GDM1 (cell line): Measurements from ENCODE around the gene IGF2BP3.
A peak's percentile ranks its signal among the peaks of the same experiment; 100 is the strongest.

Experiments used
- DNase-seq: peaks from one replicate; lab custom pipeline; 2025; lab: John Stamatoyannopoulos, UW

IGF2BP3 gene

DNA sequence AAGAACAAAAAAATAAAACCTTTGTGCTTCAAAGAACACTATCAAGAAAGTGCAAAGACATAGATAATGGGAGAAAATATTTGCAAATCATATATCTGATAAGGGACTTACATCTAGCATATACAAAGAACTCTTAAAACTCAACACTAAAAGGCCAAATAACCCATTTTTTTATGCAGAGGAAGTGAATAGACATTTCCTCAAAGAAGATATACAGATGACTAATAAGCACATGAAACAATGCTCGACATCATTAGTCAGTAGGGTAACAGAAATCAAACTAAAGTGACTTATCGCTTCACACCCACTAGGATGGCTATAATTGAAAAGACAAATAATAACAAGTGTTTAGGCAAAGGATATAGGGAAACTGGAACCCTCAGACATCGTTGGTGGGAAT is 93.2 kb downstream of the IGF2BP3 start:
- no peak for DNase-seq

DNA sequence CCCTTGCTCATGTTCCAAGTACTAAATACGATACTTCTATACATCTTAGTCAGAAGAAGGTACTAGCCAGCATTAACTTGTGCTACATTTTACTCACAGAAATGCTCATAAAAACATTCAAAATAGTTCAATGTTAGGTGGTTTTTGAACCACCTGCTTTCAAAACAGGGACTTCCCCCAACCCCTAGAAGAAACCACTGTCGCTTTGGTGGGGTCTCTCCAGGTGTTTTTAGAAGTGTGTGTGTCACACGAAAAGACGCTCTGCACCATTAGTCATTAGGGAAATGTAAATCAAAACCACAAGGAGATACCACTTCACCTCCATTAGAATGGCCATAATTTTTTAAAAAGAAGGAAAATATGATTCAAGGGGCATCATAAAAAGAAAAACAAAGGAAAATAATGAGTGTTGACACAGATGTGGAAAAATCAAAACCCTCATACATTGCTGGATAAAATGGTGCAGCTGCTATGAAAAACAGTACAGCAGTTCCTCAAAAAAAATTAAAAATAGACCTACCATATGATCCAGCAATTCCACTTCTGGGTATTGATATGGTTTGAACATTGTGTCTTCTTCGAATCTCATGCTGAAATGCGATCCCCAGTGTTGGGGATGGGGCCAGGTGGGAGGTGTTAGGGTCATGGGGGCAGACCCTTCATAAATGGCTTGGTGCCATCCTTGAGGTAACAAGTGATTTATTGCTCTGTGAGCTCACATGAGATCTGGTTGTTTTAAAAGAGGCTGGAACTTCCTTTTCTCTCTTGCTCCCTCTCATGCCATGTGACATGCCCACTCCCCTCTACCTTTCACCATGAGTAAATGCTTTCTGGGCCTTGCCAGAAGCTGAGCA is 96.9 kb downstream of the IGF2BP3 start:
- peak; percentile 25 for DNase-seq

GRCh38 chr7:23372611-23373010 is 97.7 kb downstream of the IGF2BP3 start:
- no peak for DNase-seq

DNA sequence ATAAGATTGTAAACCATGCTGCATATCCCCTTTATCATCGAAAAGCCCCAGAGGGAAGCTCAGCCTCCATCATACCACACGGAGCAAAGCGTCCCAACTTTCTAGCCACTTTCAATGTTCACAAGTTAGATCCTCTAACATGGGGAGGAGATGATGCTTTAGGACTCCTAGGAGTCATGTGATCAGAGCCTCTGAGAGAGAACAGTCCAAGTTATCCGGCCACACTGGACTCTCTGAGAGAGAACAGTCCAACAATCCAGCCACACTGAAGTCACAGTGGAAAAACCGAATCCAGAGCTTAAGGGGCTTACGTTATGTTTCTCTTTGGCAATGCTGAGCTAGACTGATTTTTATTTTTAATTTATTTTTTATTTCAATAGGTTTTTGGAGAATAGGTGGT is 98.6 kb downstream of the IGF2BP3 start:
- DNase-seq = no peak

- DNase-seq = no peak
Observed at GRCh38 chr7:23369695-23370404, 100.4 kb downstream of the IGF2BP3 start.

DNA sequence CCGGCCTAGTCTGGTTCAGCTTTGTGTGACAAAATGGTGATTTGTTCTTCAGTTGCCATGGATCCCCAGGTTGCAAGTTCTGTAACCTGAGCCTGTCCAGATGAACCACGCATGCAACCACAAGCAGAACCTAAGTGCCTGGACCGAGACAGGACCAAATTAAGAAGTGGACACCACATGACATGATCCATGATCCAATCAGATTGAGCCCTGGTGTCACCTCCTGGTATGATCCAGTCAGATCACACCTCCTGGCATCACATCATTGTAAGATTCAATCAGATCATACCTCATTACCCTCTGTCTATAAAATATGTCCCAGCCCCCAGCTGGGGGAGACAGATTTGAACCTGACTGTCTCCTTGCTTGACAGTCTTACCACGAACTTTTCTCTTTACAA is 101.2 kb downstream of the IGF2BP3 start:
- DNase-seq = no peak

DNA sequence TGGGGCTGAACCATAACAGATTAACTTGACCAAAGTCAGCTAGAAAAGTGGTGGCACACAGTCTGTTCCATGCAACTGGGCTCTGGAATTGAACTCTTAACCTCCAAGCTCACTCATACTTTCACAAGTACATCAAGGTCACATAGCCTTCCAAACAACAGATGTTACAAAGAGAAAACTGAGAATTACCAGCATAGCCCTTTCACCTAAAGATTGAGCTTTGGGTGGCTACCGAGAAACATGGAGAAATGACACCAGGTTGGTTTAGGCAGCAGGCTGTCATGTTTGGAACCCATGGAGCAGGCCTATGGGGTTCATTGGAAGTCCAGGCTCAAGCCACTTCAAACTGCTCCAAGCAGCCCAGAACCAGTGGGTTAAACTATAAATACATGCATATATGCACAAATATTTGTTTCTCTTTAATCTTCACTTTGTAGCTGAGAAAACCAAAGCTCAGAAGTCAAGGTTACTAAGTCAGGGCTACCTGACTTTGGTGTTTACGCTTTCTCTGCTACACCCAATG is 112.1 kb downstream of the IGF2BP3 start:
- DNase-seq = no peak

- DNase-seq = no peak
Observed at GRCh38 chr7:23357190-23358093, 112.8 kb downstream of the IGF2BP3 start.

DNA sequence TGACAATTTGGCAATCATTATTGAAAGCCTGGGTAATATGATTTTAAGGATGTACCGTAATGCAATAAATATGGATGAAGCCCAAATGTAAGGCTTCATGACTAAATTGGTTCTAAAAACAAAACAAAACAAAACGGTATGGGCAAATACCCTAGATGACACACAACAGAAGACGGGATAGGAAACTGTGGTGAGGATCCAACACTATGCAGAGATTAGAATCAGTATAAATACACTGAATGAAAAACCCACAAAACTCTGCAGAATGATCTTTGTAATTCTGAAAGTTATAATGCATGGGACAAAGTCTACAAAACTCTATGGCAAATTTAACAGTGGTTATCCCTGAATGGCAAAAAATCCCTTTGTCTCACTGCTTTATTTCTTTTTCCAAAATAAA is 113.6 kb downstream of the IGF2BP3 start:
- DNase-seq = no peak

DNA sequence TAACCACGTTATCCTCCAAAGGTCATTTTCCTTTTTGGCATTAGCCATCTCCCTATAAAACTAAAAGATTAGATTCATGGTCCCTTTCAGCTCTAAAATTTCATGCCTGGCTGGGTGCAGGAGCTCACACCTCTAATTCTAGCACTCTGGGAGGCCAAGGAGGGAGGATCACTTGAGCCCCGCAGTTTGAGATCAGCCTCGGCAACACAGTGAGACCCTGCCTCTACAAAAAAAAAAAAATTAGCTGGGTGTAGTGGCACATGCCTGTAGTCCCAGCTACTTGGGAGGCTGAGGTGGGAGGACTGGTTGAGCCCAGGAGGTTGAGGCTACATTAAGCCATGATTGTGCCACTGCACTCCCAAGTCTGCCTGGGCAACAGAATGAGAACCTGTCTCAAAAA is 114.1 kb downstream of the IGF2BP3 start:
- DNase-seq = no peak

GRCh38 chr7:23353172-23353571 is 117.1 kb downstream of the IGF2BP3 start:
- DNase-seq = no peak

DNA sequence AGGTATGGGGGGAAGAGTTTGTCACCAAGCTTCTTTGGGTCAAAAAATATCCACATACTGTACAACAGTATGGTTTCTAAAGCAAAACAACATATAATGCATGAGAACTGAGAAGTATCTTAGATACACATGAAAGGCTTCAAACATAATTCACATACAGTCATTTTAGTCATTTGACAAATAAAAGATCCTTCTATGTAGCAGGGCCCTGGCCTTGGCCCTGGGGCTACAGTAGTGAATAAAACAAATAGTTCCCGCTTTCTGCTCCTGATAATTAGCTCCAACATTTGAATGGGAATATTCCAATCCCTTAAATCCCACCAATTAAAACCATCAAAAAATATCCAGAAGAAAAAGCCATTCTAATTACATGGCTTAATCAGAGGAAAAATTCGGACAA is 119.8 kb downstream of the IGF2BP3 start:
- DNase-seq = no peak

DNA sequence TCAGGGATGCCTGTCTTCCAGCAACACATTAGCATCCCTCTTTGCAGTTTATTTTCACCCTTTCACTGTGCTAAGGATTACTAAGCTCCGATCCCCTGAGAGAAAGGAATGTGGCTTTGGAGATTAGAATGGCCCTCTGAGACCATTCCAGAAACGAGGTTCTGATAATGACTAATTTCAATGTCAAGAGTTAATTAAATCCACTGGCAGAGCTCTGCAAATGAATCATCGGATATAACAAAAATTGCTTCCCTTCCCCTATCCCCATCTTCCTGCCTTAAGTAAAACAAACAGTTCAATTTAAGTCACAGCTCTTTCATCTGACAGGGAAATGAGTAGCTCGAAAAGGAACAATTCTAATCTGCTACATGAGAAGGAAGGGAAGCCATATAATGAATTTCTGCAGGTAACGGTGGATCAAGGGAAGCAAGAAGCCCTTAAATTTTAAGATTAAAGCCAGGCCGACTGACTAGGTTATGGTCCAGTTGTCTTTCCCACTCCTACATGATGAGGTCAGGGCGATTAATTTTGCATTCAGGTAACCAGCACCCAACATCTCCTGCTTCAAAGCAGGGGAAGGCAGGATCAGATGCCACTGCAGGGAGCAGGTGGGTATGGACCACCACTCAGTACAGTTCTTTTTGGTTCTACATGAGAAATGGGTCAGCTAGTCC is 120.7 kb downstream of the IGF2BP3 start:
- no peak for DNase-seq

- peak; percentile 36 for DNase-seq
Observed at GRCh38 chr7:23347682-23348180, 122.6 kb downstream of the IGF2BP3 start.

DNA sequence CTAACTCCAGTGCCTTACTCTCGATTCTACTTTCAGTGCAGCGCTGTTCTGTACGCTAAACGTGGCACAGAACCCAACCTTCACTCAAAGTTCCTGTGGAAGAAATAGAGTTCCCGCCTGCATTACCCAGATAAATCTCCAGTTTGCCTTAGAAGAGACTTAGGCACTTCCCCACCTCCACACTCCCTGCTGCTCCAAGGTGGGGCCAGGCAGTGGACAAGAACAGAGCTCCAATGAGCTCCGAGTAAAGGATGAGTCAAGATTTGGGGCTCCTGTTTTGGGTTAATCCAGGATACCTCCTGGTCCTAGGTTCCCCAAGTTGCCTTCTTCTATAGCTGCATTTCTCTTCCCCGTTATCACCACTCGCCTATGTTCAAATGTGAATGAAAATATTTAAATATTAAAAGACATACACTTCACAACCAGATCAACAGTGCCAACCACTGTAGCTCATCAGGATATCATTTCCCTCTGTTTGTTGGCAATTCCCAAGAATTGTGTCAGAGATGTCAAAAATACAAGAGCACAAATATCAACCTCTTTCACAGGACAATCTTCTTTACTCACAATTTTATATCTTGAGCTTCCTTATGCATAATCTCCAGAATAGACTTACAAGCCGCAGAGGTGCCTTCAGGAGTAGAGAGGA is 123.1 kb downstream of the IGF2BP3 start:
- no peak for DNase-seq

DNA sequence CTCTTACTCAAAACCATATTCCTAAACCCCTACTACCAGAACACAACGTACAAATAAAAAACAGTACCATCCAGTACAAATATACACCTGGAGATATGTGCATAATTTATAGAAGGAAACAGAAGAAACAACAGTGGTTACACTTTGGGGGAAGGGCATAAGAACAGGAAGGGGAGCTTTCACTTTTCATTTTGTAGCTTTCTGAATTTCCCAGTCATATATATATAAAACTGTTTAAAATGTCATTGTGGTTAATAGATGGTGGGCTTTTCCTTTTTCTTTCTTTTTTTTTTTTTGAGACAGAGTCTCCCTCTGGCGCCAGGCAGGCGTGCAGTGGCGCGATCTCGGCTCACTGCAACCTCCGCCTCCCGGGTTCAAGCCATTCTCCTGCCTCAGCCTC is 124.0 kb downstream of the IGF2BP3 start:
- DNase-seq = no peak

- no peak for DNase-seq
Observed at GRCh38 chr7:23345601-23346000, 124.7 kb downstream of the IGF2BP3 start.

DNA sequence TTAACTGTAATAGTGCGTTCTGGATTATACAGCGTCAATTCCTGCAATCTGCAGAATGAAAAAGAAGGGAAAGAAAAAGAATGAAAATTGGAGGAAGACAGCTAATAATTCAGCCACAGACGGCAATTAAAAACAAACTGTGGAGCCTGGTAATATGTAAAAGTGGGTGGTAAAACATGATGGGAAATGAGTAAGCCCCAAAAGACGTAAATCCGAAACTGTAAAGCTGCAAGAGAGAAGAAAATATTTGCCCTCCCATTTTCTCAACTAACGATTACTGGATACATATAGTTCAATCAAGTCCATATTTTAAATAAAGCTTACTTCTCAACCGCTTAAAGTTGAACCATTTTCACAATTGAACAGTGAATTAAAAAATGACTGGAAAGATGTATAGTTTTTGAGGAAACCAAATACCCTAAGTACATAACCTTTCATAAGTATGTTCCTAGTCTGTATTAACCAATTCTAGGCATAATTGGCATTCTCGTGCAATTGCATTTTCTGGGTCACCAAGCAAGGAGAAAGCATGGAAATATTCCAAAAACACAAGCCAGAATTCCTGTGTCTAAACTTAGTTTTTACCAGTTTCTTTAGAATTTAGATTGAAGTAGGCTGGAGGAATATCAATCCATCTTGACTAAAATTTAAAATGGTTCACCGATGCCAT is 126.3 kb downstream of the IGF2BP3 start:
- no peak for DNase-seq

DNA sequence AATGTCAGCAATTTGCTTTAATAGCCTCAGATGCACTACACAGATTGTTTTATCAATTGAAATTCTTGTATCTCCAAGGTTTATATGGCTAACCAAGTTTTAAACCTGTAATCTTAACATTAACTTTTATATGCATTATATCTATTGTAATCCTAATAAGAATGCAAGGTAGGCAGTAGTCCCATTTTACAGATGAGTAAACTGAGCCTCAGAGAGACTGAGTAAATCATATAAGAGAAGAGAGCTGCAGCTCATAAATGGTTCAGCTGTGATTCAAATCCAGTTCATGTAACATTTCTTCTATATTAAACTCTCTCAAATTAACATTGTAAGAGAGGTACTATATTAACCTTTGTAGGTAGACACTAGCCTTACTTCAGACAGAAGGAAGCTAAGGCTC is 127.2 kb downstream of the IGF2BP3 start:
- DNase-seq = no peak

DNA sequence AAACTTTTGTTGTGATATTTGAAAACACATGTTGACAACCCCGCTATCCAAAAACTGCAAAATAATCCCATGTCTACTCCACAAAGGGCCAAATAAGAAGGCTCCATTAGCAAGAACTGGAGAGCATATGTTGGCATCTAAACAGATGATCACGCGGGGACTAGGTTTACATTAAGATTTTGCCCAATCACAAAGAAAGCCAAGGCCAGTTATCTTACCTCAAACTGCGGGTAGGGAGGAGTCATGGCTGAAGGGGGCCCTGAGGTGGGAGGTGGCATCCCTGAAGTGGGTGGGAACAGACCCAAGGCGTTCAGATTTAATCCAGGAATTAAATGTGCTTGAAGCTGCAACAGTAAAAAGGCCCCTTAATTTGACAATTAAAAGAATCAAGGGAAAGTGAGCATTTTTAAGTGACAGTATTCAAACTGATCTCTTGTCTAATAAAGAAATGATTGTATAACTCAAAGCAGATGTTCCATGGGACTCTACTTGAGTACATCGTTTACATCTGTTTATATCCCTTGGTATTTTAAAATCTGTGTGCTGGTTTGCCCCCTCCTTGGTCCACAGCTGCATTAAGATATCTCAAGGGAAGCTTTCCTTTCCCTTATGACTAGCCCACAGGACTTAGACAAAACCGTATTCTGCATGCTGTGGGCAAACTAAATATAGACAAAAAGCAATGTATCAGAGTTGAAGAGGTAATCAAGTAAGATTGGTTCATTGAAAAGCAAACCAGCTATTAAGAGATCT is 128.3 kb downstream of the IGF2BP3 start:
- no peak for DNase-seq
